Measurements from ENCODE around the gene GPT2. TPM values are rescaled to one million over a fixed set of nuclear protein-coding genes. Genes with fewer than 3 reads are reported as not detected.
"Not testable (repeated sequence)": the region's sequence is repeated elsewhere in the genome, so short reads cannot be mapped to it uniquely, and the experiment has no call there.

The GPT2 gene
- total RNA-seq, 1 experiment from 2014 or later: 12.7 TPM

DNA sequence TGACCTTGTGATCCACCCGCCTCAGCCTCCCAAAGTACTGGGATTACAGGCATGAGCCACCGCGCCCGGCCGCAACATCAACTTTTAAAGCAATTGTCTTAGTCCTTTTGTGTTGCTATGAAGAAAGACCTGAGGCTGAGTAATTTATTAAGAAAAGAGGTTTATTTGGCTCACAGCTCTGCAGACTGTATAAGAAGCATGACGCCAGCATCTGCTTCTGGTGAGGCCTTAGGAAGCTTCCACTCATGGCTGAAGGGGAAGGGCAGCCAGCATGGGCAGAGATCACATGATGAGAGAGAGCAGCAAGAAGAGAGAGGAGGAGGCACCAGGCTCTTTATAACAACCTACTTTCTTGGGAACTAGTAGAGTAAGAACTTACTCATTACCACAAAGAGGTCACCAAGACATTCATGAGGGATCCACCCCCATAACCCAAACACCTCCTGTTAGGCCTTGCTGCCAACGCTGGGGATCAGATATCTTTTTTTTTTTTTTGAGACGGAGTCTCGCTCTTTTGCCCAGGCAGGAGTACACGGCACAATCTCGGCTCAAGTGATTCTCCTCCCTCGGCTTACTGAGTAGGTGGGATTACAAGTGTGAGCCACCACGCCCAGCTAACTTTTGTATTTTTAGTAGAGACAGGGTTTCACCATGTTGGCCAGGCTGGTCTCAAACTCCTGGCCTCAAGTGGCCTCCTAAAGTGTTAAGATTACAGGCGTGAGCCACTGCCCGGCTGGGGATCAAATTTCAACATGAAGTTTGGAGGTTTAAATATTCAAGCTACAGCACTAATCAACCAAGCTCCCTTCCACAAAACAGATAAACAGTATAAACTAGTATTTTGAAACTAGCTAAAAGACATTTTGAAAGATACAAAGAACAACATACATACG lies 21.4 kb upstream of the GPT2 start:
- intact Hi-C loops (cut with micrococcal nuclease; ENCODE audit: unreplicated experiment) (no loop called here), in situ Hi-C loops (cut with HindIII; ENCODE audit: low pct_unique_long_range_greater_than_20kb, low sequenced_read_pairs) (no loop called here)
- no peak for ATAC-seq
- no peaks in the 10 kb centered on the region for H3K27me3 ChIP-seq (ENCODE audit: control insufficient read depth, insufficient read depth, low read length)
- DNase-seq (ENCODE audit: low read depth, low spot score): no peak
- no peak for TF ChIP-seq TCF7L2 (IDR thresholded peaks at IDR 0.05; ENCODE audit: low read depth, low read length)
- TF ChIP-seq REST (IDR thresholded peaks at IDR 0.05; ENCODE audit: insufficient read depth in 1 of 2, low read depth in 2 of 2, low read length in 1 of 2): no peak
- TF ChIP-seq POLR2AphosphoS5 (IDR thresholded peaks at IDR 0.05; ENCODE audit: low read depth, low read length): no peak
- TF ChIP-seq, protein P1, sequence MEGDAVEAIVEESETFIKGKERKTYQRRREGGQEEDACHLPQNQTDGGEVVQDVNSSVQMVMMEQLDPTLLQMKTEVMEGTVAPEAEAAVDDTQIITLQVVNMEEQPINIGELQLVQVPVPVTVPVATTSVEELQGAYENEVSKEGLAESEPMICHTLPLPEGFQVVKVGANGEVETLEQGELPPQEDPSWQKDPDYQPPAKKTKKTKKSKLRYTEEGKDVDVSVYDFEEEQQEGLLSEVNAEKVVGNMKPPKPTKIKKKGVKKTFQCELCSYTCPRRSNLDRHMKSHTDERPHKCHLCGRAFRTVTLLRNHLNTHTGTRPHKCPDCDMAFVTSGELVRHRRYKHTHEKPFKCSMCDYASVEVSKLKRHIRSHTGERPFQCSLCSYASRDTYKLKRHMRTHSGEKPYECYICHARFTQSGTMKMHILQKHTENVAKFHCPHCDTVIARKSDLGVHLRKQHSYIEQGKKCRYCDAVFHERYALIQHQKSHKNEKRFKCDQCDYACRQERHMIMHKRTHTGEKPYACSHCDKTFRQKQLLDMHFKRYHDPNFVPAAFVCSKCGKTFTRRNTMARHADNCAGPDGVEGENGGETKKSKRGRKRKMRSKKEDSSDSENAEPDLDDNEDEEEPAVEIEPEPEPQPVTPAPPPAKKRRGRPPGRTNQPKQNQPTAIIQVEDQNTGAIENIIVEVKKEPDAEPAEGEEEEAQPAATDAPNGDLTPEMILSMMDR (IDR thresholded peaks at IDR 0.05): no peak
- no peak for TF ChIP-seq SIN3A (IDR thresholded peaks at IDR 0.05; ENCODE audit: borderline replicate concordance, insufficient read depth, low read depth, low read length)
- no peak overlapping the region for H3K4me3 ChIP-seq (ENCODE audit: low read depth in 2 of 2, low read length in 2 of 2)
- no peaks in the 10 kb centered on the region for H3K9me3 ChIP-seq (ENCODE audit: control insufficient read depth, insufficient read depth, low read depth, low read length)
- ChIA-PET POLR2A (no interaction called here), CTCF (no interaction called here)
- H3K27ac ChIP-seq (ENCODE audit: low read length): no peak overlapping the region
- no peaks in the 10 kb centered on the region for H3K4me1 ChIP-seq (ENCODE audit: control insufficient read depth, insufficient read depth, low read length)
- no TSS peak for BruUV-seq (replicated peaks)
- no peaks in the 10 kb centered on the region for H3K36me3 ChIP-seq (ENCODE audit: control insufficient read depth, insufficient read depth, low read length)

DNA sequence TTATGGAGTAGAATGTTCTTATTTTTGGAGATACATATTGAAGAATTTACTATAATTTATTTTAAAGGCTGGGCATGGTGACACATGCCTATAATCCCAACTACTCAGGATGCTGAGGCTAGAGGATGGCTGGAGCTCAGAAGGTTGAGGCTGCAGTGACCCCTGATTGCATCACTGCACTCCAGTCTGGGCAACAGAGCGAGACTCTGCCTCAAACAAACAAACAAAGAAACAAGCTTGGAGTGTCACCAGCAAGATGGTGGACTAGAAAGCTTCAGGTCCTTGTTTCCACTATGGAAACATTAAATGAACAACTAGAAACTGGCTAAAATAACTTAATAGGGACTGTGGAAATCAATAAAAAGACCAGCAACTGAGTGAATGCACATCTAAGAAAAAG lies 17.9 kb upstream of the GPT2 start:
- Histone ChIP-seq H3K9me3 (ENCODE audit: control insufficient read depth, insufficient read depth, low read depth, low read length) (no peaks in the 10 kb centered on the region), H3K27me3 (ENCODE audit: control insufficient read depth, insufficient read depth, low read length) (no peaks in the 10 kb centered on the region), H3K4me1 (ENCODE audit: control insufficient read depth, insufficient read depth, low read length) (no peaks in the 10 kb centered on the region), H3K36me3 (ENCODE audit: control insufficient read depth, insufficient read depth, low read length) (no peaks in the 10 kb centered on the region), H3K4me3 (ENCODE audit: low read depth in 2 of 2, low read length in 2 of 2) (no peak overlapping the region), H3K27ac (ENCODE audit: low read length) (no peak overlapping the region)
- in situ Hi-C loops (cut with HindIII; ENCODE audit: low pct_unique_long_range_greater_than_20kb, low sequenced_read_pairs) (no loop called here), intact Hi-C loops (cut with micrococcal nuclease; ENCODE audit: unreplicated experiment) (no loop called here)
- CTCF ChIA-PET: no interaction called here
- DNase-seq (ENCODE audit: low read depth, low spot score) (no peak), ATAC-seq (no peak)
- TF ChIP-seq POLR2AphosphoS5 (IDR thresholded peaks at IDR 0.05; ENCODE audit: low read depth, low read length): no peak
- TF ChIP-seq REST (IDR thresholded peaks at IDR 0.05; ENCODE audit: insufficient read depth in 1 of 2, low read depth in 2 of 2, low read length in 1 of 2): no peak
- TF ChIP-seq, protein P1 (IDR thresholded peaks at IDR 0.05): no peak
- TF ChIP-seq SIN3A (IDR thresholded peaks at IDR 0.05; ENCODE audit: borderline replicate concordance, insufficient read depth, low read depth, low read length): no peak
- no peak for TF ChIP-seq TCF7L2 (IDR thresholded peaks at IDR 0.05; ENCODE audit: low read depth, low read length)
- no TSS peak for BruUV-seq (replicated peaks)
- POLR2A ChIA-PET: no interaction called here

- H3K4me3 ChIP-seq (ENCODE audit: low read depth in 2 of 2, low read length in 2 of 2); H3K27ac ChIP-seq (ENCODE audit: low read length); BruUV-seq (replicated peaks); H3K9me3 ChIP-seq (ENCODE audit: control insufficient read depth, insufficient read depth, low read depth, low read length); POLR2A ChIA-PET; ATAC-seq; in situ Hi-C loops (cut with HindIII; ENCODE audit: low pct_unique_long_range_greater_than_20kb, low sequenced_read_pairs); H3K36me3 ChIP-seq (ENCODE audit: control insufficient read depth, insufficient read depth, low read length); CTCF ChIA-PET; intact Hi-C loops (cut with micrococcal nuclease; ENCODE audit: unreplicated experiment); H3K4me1 ChIP-seq (ENCODE audit: control insufficient read depth, insufficient read depth, low read length); H3K27me3 ChIP-seq (ENCODE audit: control insufficient read depth, insufficient read depth, low read length); DNase-seq (ENCODE audit: low read depth, low spot score): not testable (repeated sequence)
Observed at GRCh38 chr16:46867486-46867885, 16.7 kb upstream of the GPT2 start.
